Gastroesophageal sphincter (tissue), 4 donors: ENCODE results near the gene ALDH1A1. TPM values are rescaled to one million over a fixed set of nuclear protein-coding genes. Genes with fewer than 3 reads are reported as not detected.

Experiments
- ATAC-seq: fragments of 150-250 bp; one replicate; pipeline ENCODE4 v1.9.1; 2016; ENCODE audit warnings: mild to moderate bottlenecking, moderate library complexity
- H3K27ac ChIP-seq, 4 donors: fragments of 200-600 bp; sonication (generic) in 3 of 4; 1 replicate in 3 of 4; 2 replicates in 1 of 4; pipeline ENCODE4 v1.5.1; 2016 to 2019
- H3K27me3 ChIP-seq: fragments of 200-600 bp; sonication (generic); one replicate; pipeline ENCODE4 v1.5.1; 2019
- H3K36me3 ChIP-seq, 2 donors: fragments of 200-600 bp; sonication (generic); one replicate each; pipeline ENCODE4 v1.5.1; 2019; ENCODE audit warnings: control low read depth in 1 of 2
- H3K4me1 ChIP-seq, 3 donors: fragments of 200-600 bp; sonication (generic); 1 replicate in 2 of 3; 2 replicates in 1 of 3; pipeline ENCODE4 v1.5.1; 2016 to 2019; ENCODE audit warnings: control low read depth in 2 of 3
- H3K4me3 ChIP-seq, 2 donors: fragments of 200-600 bp; sonication (generic); one replicate each; pipeline ENCODE4 v1.5.1; 2019; ENCODE audit warnings: mild to moderate bottlenecking in 1 of 2, moderate library complexity in 1 of 2
- H3K9me3 ChIP-seq, 3 donors: fragments of 200-600 bp; sonication (generic); one replicate each; pipeline ENCODE4 v1.5.1; 2017 to 2019; ENCODE audit warnings: control low read depth in 2 of 3
- EP300 ChIP-seq: sonication (generic); formaldehyde crosslinking; IDR thresholded peaks from one replicate; pipeline ENCODE4 v1.6.1; 2017; ENCODE audit warnings: antibody characterized with exemption, mild to moderate bottlenecking
- POLR2A ChIP-seq, 2 donors: fragments of 450-650 bp; IDR thresholded peaks; one replicate each; pipeline ENCODE4 v1.6.1; 2017; ENCODE audit warnings: antibody characterized with exemption in 2 of 2, mild to moderate bottlenecking in 2 of 2, moderate library complexity in 1 of 2
- POLR2AphosphoS5 ChIP-seq: sonication (generic); formaldehyde crosslinking; IDR thresholded peaks from one replicate; pipeline ENCODE4 v1.6.1; 2017; ENCODE audit warnings: antibody characterized with exemption
- WGBS, 2 donors: methylation state at CpG; one replicate each; pipeline ENCODE4 v1.1.5; 2018; ENCODE audit warnings: low coverage in 1 of 2; 5-methylcytosine and 5-hydroxymethylcytosine counted together
- total RNA-seq, 4 donors: library from RNA; depleted of rRNA; stranded (reverse); fragments of >200 nt; gene quantifications; one replicate each; pipeline ENCODE4 v1.1.0, GENCODE V29; 2016
- TF ChIP-seq, protein P1 (sequence below), 4 experiments: fragments of 200-600 bp in 2 of 4; fragments of 450-650 bp in 2 of 4; sonication (generic) in 1 of 4; IDR thresholded peaks; one replicate each; pipeline ENCODE4 v1.5.1; 2017 to 2019; ENCODE audit warnings: antibody characterized with exemption in 4 of 4, mild to moderate bottlenecking in 2 of 4, moderate library complexity in 2 of 4

The ALDH1A1 gene
- total RNA-seq, 4 donors from 2014 or later: 49.2 to 118 (median 83.9) TPM

DNA sequence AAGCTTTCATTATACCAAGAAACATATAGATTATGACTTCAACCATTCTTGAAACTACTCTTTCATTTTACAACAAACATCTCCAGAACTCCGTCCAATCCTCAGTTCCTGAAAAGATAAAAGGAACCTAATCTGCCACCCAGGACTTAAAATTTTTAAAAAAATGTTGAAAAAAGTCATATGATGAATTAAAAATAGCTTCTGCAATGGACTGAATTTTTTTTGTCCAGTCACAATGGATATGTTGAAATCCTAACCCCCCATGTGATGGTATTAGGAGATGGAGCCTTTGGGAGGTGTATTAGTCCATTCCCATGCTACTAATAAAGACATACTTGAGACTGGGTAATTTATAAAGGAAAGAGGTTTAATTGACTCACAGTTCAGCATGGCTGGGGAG is 2.7 kb upstream of the ALDH1A1 start:
- no peak overlapping the region for H3K4me3 ChIP-seq
- WGBS, 2 donors: 69 to 89% methylated on average over 1 of the region's 1 CpG
- peaks cover 0 to 7% (median 0%) of the 10 kb centered on the region in 3 donors for H3K9me3 ChIP-seq
- no peaks in the 10 kb centered on the region for H3K36me3 ChIP-seq
- no peaks in the 10 kb centered on the region for H3K27me3 ChIP-seq
- peak; percentile 29 for ATAC-seq
- TF ChIP-seq POLR2AphosphoS5 (no peak), POLR2A (IDR thresholded peaks at IDR 0.05) (no peak), EP300 (no peak)
- TF ChIP-seq, protein P1, sequence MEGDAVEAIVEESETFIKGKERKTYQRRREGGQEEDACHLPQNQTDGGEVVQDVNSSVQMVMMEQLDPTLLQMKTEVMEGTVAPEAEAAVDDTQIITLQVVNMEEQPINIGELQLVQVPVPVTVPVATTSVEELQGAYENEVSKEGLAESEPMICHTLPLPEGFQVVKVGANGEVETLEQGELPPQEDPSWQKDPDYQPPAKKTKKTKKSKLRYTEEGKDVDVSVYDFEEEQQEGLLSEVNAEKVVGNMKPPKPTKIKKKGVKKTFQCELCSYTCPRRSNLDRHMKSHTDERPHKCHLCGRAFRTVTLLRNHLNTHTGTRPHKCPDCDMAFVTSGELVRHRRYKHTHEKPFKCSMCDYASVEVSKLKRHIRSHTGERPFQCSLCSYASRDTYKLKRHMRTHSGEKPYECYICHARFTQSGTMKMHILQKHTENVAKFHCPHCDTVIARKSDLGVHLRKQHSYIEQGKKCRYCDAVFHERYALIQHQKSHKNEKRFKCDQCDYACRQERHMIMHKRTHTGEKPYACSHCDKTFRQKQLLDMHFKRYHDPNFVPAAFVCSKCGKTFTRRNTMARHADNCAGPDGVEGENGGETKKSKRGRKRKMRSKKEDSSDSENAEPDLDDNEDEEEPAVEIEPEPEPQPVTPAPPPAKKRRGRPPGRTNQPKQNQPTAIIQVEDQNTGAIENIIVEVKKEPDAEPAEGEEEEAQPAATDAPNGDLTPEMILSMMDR (IDR thresholded peaks at IDR 0.05): no peak
- peaks cover 0 to 35% (median 0%) of the 10 kb centered on the region in 3 donors for H3K4me1 ChIP-seq
- peak overlapping the region in 3 of 4 donors; percentile 46 to 70 (median 50) for H3K27ac ChIP-seq

GRCh38 chr9:72955126-72955455 is 2.2 kb upstream of the ALDH1A1 start:
- 50 to 75% methylated on average over 2 of the region's 2 CpGs for WGBS, 2 donors
- no peaks in the 10 kb centered on the region for H3K36me3 ChIP-seq
- H3K4me3 ChIP-seq: no peak overlapping the region
- H3K9me3 ChIP-seq: peaks cover 0 to 7% (median 0%) of the 10 kb centered on the region in 3 donors
- H3K27ac ChIP-seq: peak overlapping the region in 3 of 4 donors; percentile 46 to 70 (median 50)
- peaks cover 0 to 35% (median 0%) of the 10 kb centered on the region in 3 donors for H3K4me1 ChIP-seq
- no peaks in the 10 kb centered on the region for H3K27me3 ChIP-seq
- TF ChIP-seq EP300 (no peak), POLR2AphosphoS5 (no peak), POLR2A (IDR thresholded peaks at IDR 0.05) (no peak)
- TF ChIP-seq, protein P1 (IDR thresholded peaks at IDR 0.05): no peak
- ATAC-seq: peak; percentile 40

GRCh38 chr9:72954431-72955125 is 1.7 kb upstream of the ALDH1A1 start:
- WGBS, 2 donors: 35 to 63% methylated on average over 3 to 4 of the region's 4 CpGs
- peaks cover 0 to 35% (median 0%) of the 10 kb centered on the region in 3 donors for H3K4me1 ChIP-seq
- H3K36me3 ChIP-seq: no peaks in the 10 kb centered on the region
- no peaks in the 10 kb centered on the region for H3K27me3 ChIP-seq
- H3K27ac ChIP-seq: peak overlapping the region in 3 of 4 donors; percentile 46 to 70 (median 50)
- H3K4me3 ChIP-seq: no peak overlapping the region
- ATAC-seq: peak; percentile 72
- peaks cover 0 to 7% (median 0%) of the 10 kb centered on the region in 3 donors for H3K9me3 ChIP-seq
- TF ChIP-seq EP300 (no peak), POLR2A (IDR thresholded peaks at IDR 0.05) (no peak), POLR2AphosphoS5 (peak; percentile 56)
- TF ChIP-seq, protein P1 (IDR thresholded peaks at IDR 0.05): no peak

DNA sequence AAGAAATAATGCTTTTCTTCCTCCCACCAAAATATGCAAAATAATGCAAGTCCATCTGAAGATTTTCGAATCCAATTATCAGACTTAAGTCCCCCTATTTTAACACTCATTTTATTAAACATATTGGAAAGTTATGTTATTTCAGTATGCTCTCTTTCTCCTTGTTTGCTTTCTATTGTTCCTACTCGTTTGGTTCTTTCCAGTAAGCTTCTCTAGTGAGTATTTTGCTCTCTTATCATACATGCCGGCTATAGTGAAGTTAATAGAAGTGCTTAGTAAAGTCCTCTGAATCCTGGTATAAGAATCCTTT is 517 bp downstream of the ALDH1A1 start:
- H3K27ac ChIP-seq: peak overlapping the region; percentile 20 to 70 (median 52)
- TF ChIP-seq POLR2A (IDR thresholded peaks at IDR 0.05) (no peak), POLR2AphosphoS5 (no peak), EP300 (no peak)
- TF ChIP-seq, protein P1 (IDR thresholded peaks at IDR 0.05): no peak
- H3K9me3 ChIP-seq: no peaks in the 10 kb centered on the region
- H3K4me3 ChIP-seq: peak overlapping the region; percentile 45 to 53
- no peaks in the 10 kb centered on the region for H3K27me3 ChIP-seq
- peaks cover 0 to 40% (median 0%) of the 10 kb centered on the region in 3 donors for H3K4me1 ChIP-seq
- no peak for ATAC-seq
- no peaks in the 10 kb centered on the region for H3K36me3 ChIP-seq
- 34 to 48% methylated on average over 3 of the region's 3 CpGs for WGBS, 2 donors
